ENCODE measurements around the gene RANGRF. TPM values are rescaled to one million over a fixed set of nuclear protein-coding genes. Genes with fewer than 3 reads are reported as not detected.
"Not testable (repeated sequence)": the region's sequence is repeated elsewhere in the genome, so short reads cannot be mapped to it uniquely, and the experiment has no call there.

RANGRF gene
- 5.3 and 7.1 TPM in 2 replicates for total RNA-seq (2014; rRNA removed; shearing (Covaris generic))
- polyA plus RNA-seq (2015; cell fraction: cytosol; rRNA removed): 21.5 and 25.4 TPM in 2 replicates
- 49.3 and 54.9 TPM in 2 replicates for polyA plus RNA-seq (2015; cell fraction: nucleus; rRNA removed)

GRCh38 chr17:8288336-8289102 lies at the start of gene RANGRF:
Gene RANGRF, plus strand, starts transcription at chr17:8288670. Its CDS starts 119 bp downstream, at chr17:8288789.
- peak; percentile 86 for DNase-seq (ENCODE audit: low read depth, low spot score)
- in situ Hi-C loops (cut with HindIII; ENCODE audit: low pct_unique_long_range_greater_than_20kb, low sequenced_read_pairs): no loop called here

GRCh38 chr17:8243827-8244226 lies 44.6 kb upstream of the RANGRF start:
- in situ Hi-C loops (cut with HindIII; ENCODE audit: low pct_unique_long_range_greater_than_20kb, low sequenced_read_pairs): no loop called here
- DNase-seq (ENCODE audit: low read depth, low spot score): no peak

GRCh38 chr17:8244768-8245167 lies 43.7 kb upstream of the RANGRF start:
- in situ Hi-C loops (cut with HindIII; ENCODE audit: low pct_unique_long_range_greater_than_20kb, low sequenced_read_pairs): no loop called here
- DNase-seq (ENCODE audit: low read depth, low spot score): no peak

GRCh38 chr17:8248751-8249607 lies 39.5 kb upstream of the RANGRF start, which contains the start of gene PFAS:
Gene PFAS, plus strand, starts transcription at chr17:8249289. Its CDS starts 4,649 bp downstream, at chr17:8253938.
- peak; percentile 93 for DNase-seq (ENCODE audit: low read depth, low spot score)
- in situ Hi-C loops (cut with HindIII; ENCODE audit: low pct_unique_long_range_greater_than_20kb, low sequenced_read_pairs): no loop called here

GRCh38 chr17:8249621-8250500 lies 38.6 kb upstream of the RANGRF start:
- in situ Hi-C loops (cut with HindIII; ENCODE audit: low pct_unique_long_range_greater_than_20kb, low sequenced_read_pairs): no loop called here
- DNase-seq (ENCODE audit: low read depth, low spot score): no peak

GRCh38 chr17:8251411-8251810 lies 37.1 kb upstream of the RANGRF start:
- DNase-seq (ENCODE audit: low read depth, low spot score); in situ Hi-C loops (cut with HindIII; ENCODE audit: low pct_unique_long_range_greater_than_20kb, low sequenced_read_pairs): not testable (repeated sequence)

GRCh38 chr17:8253801-8254200 lies 34.7 kb upstream of the RANGRF start:
- DNase-seq (ENCODE audit: low read depth, low spot score): peak; percentile 63

GRCh38 chr17:8254881-8255280 lies 33.6 kb upstream of the RANGRF start:
- DNase-seq (ENCODE audit: low read depth, low spot score): no peak
- in situ Hi-C loops (cut with HindIII; ENCODE audit: low pct_unique_long_range_greater_than_20kb, low sequenced_read_pairs): no loop called here

More at GRCh38 chr17:8253801-8254200, 34.7 kb upstream of the RANGRF start:
- in situ Hi-C loops (cut with HindIII; ENCODE audit: low pct_unique_long_range_greater_than_20kb, low sequenced_read_pairs): no loop called here

- peak; percentile 16 for DNase-seq (ENCODE audit: low read depth, low spot score)
- in situ Hi-C loops (cut with HindIII; ENCODE audit: low pct_unique_long_range_greater_than_20kb, low sequenced_read_pairs): no loop called here
Measured at GRCh38 chr17:8255499-8255898, 33.0 kb upstream of the RANGRF start.

GRCh38 chr17:8256291-8256690 lies 32.2 kb upstream of the RANGRF start:
- in situ Hi-C loops (cut with HindIII; ENCODE audit: low pct_unique_long_range_greater_than_20kb, low sequenced_read_pairs): no loop called here

GRCh38 chr17:8256691-8257090 lies 31.8 kb upstream of the RANGRF start:
- in situ Hi-C loops (cut with HindIII; ENCODE audit: low pct_unique_long_range_greater_than_20kb, low sequenced_read_pairs): no loop called here
- no peak for DNase-seq (ENCODE audit: low read depth, low spot score)

More at GRCh38 chr17:8256291-8256690, 32.2 kb upstream of the RANGRF start:
- no peak for DNase-seq (ENCODE audit: low read depth, low spot score)

- DNase-seq (ENCODE audit: low read depth, low spot score): no peak
- in situ Hi-C loops (cut with HindIII; ENCODE audit: low pct_unique_long_range_greater_than_20kb, low sequenced_read_pairs): no loop called here
Measured at GRCh38 chr17:8257801-8258200, 30.7 kb upstream of the RANGRF start.

- DNase-seq (ENCODE audit: low read depth, low spot score): no peak
- in situ Hi-C loops (cut with HindIII; ENCODE audit: low pct_unique_long_range_greater_than_20kb, low sequenced_read_pairs): no loop called here
Measured at GRCh38 chr17:8264320-8264719, 24.1 kb upstream of the RANGRF start.

- in situ Hi-C loops (cut with HindIII; ENCODE audit: low pct_unique_long_range_greater_than_20kb, low sequenced_read_pairs): no loop called here
- no peak for DNase-seq (ENCODE audit: low read depth, low spot score)
Measured at GRCh38 chr17:8264836-8265542, 23.5 kb upstream of the RANGRF start.

GRCh38 chr17:8266648-8267479 lies 21.6 kb upstream of the RANGRF start:
- in situ Hi-C loops (cut with HindIII; ENCODE audit: low pct_unique_long_range_greater_than_20kb, low sequenced_read_pairs): no loop called here
- DNase-seq (ENCODE audit: low read depth, low spot score): no peak

Measured in SK-MEL-5 (cell line).